A549 (cell line): ENCODE data around the gene PDZD4. TPM values are rescaled to one million over a fixed set of nuclear protein-coding genes. Genes with fewer than 3 reads are reported as not detected.

ENCODE experiments used
- ATAC-seq, 2 experiments: fragments of 200-7000 bp in 1 of 2; fragments of >200 bp in 1 of 2; cut with Nextera tagmentation in 1 of 2; cut with Tn5 transposase in 1 of 2; 3 replicates each; pipeline versions ENCODE4 v1.8.0 to v1.9.1; 2018 to 2020; ENCODE audit warnings: mild to moderate bottlenecking in 1 of 2, moderate library complexity in 1 of 2
- CTCF ChIA-PET: fragments of 300-600 bp; sonication (Branson Sonifier 250); formaldehyde crosslinking; extraction: SDS; loops from one replicate; lab custom pipeline; 2021; ENCODE audit warnings: antibody characterized with exemption, inconsistent platforms; lab: Yijun Ruan, JAX
- POLR2A ChIA-PET: fragments of 350-600 bp; formaldehyde crosslinking; extraction: SDS; loops from one replicate; lab custom pipeline; 2021; ENCODE audit warnings: antibody characterized with exemption, inconsistent platforms; lab: Yijun Ruan, JAX
- DNase-seq, 2 experiments: peaks; one replicate each; pipeline versions ENCODE4 v3.0.0 to v3.0.0-alpha.2; 2011 to 2016; ENCODE audit warnings: low read depth in 1 of 2, low spot score in 1 of 2
- FAIRE-seq: peaks from 2 replicates; lab custom pipeline; 2011; peaks lifted over from hg19 to GRCh38; lab: Jason Lieb, UNC
- H3K27ac ChIP-seq, 2 experiments: fragments of >200 bp; sonication (Bioruptor Twin); formaldehyde crosslinking; 3 replicates each; pipeline ENCODE4 v1.5.1; 2016 to 2017
- H3K4me1 ChIP-seq: fragments of >200 bp; sonication (Bioruptor Twin); formaldehyde crosslinking; 3 replicates; pipeline ENCODE4 v1.6.1; 2016
- H3K4me2 ChIP-seq: fragments of >200 bp; sonication (Bioruptor Twin); formaldehyde crosslinking; 3 replicates; pipeline ENCODE4 v1.6.1; 2016
- H3K4me3 ChIP-seq: fragments of >200 bp; sonication (Bioruptor Twin); formaldehyde crosslinking; 3 replicates; pipeline ENCODE4 v1.5.1; 2016
- H3K9me3 ChIP-seq: fragments of >200 bp; sonication (Bioruptor Twin); formaldehyde crosslinking; 3 replicates; pipeline ENCODE4 v1.6.1; 2016
- CBX8 ChIP-seq: fragments of 200-600 bp; sonication (generic); IDR thresholded peaks from 2 replicates; pipeline ENCODE4 v1.6.1; 2016
- EP300 ChIP-seq, 2 experiments: fragments of >200 bp; sonication (Bioruptor Twin); formaldehyde crosslinking; IDR thresholded peaks; 2 replicates in 1 of 2; 3 replicates in 1 of 2; pipeline ENCODE4 v1.6.1; 2016 to 2017
- FOSB ChIP-seq: fragments of 250-450 bp; sonication (Bioruptor Pico); IDR thresholded peaks from 2 replicates; pipeline ENCODE4 v1.5.0; 2020; ENCODE audit warnings: mild to moderate bottlenecking, moderate library complexity
- FOXS1 ChIP-seq: fragments of 250-450 bp; sonication (Bioruptor Pico); IDR thresholded peaks from 2 replicates; pipeline ENCODE4 v1.5.0; 2020; ENCODE audit warnings: mild to moderate bottlenecking, moderate library complexity
- HDAC2 ChIP-seq: fragments of 200-600 bp; sonication (generic); IDR thresholded peaks from 2 replicates; pipeline ENCODE4 v1.6.1; 2016
- HES2 ChIP-seq: fragments of >200 bp; sonication (Bioruptor Twin); formaldehyde crosslinking; IDR thresholded peaks from 2 replicates; pipeline ENCODE4 v1.6.1; 2016
- HOXA7 ChIP-seq: fragments of 250-450 bp; sonication (Bioruptor Pico); IDR thresholded peaks from 2 replicates; pipeline ENCODE4 v1.5.0; 2020; ENCODE audit warnings: mild to moderate bottlenecking, moderate library complexity
- HOXB5 ChIP-seq: fragments of 250-450 bp; sonication (Bioruptor Pico); IDR thresholded peaks from 2 replicates; pipeline ENCODE4 v1.5.0; 2020; ENCODE audit warnings: mild to moderate bottlenecking, moderate library complexity
- JUNB ChIP-seq: fragments of >200 bp; sonication (Bioruptor Twin); formaldehyde crosslinking; IDR thresholded peaks from 2 replicates; pipeline ENCODE4 v1.6.1; 2016
- MAFK ChIP-seq: fragments of 450-650 bp; IDR thresholded peaks from 2 replicates; pipeline ENCODE4 v1.6.1; 2014; ENCODE audit not compliant: partially characterized antibody
- MYC ChIP-seq: IDR thresholded peaks from 2 replicates; pipeline ENCODE4 v1.6.1; 2012; ENCODE audit warnings: mild to moderate bottlenecking, inconsistent platforms, low read length, improper control_type of control experiment, borderline replicate concordance
- NR3C1 ChIP-seq: fragments of >200 bp; sonication (Bioruptor Twin); formaldehyde crosslinking; IDR thresholded peaks from 3 replicates; pipeline ENCODE4 v1.6.1; 2017
- POLR2A ChIP-seq: IDR thresholded peaks from 2 replicates; pipeline ENCODE4 v1.6.1; 2012; ENCODE audit warnings: mild to moderate bottlenecking, low read length
- POLR2AphosphoS2 ChIP-seq: conservative IDR thresholded peaks from 2 replicates; pipeline ENCODE4 v1.6.1; 2012; ENCODE audit warnings: low read length, improper control_type of control experiment, inconsistent platforms
- RAD21 ChIP-seq, 2 experiments: fragments of >200 bp in 1 of 2; sonication (Bioruptor Twin) in 1 of 2; formaldehyde crosslinking in 1 of 2; IDR thresholded peaks in 1 of 2; conservative IDR thresholded peaks in 1 of 2; 2 replicates in 1 of 2; 3 replicates in 1 of 2; pipeline ENCODE4 v1.6.1; 2012 to 2018; ENCODE audit warnings: inconsistent platforms in 1 of 2
- RCOR1 ChIP-seq: fragments of 150-350 bp; IDR thresholded peaks from 2 replicates; pipeline ENCODE4 v1.6.1; 2014; ENCODE audit warnings: antibody characterized with exemption, low read length, low read depth
- RFX5 ChIP-seq: fragments of 450-650 bp; IDR thresholded peaks from 2 replicates; pipeline ENCODE4 v1.7.1; 2014; ENCODE audit warnings: antibody characterized with exemption, mild to moderate bottlenecking, moderate library complexity
- SMC3 ChIP-seq: fragments of >200 bp; sonication (Bioruptor Twin); formaldehyde crosslinking; IDR thresholded peaks from 3 replicates; pipeline ENCODE4 v1.6.1; 2018; ENCODE audit warnings: inconsistent platforms
- SREBF2 ChIP-seq: fragments of 450-650 bp; IDR thresholded peaks from 2 replicates; pipeline ENCODE4 v1.6.1; 2014; ENCODE audit warnings: mild to moderate bottlenecking, moderate library complexity
- TFCP2L1 ChIP-seq: fragments of 250-450 bp; sonication (Bioruptor Pico); IDR thresholded peaks from 2 replicates; pipeline ENCODE4 v1.5.0; 2021; ENCODE audit warnings: mild to moderate bottlenecking
- TP53 ChIP-seq: fragments of 250-450 bp; sonication (Bioruptor Pico); IDR thresholded peaks from 2 replicates; pipeline ENCODE4 v1.5.0; 2021; ENCODE audit warnings: mild to moderate bottlenecking, moderate library complexity
- USF2 ChIP-seq: fragments of 450-650 bp; IDR thresholded peaks from 2 replicates; pipeline ENCODE4 v1.6.1; 2014; ENCODE audit warnings: antibody characterized with exemption
- ZSCAN20 ChIP-seq: fragments of 250-450 bp; sonication (Bioruptor Pico); IDR thresholded peaks from 2 replicates; pipeline ENCODE4 v1.8.0; 2022; ENCODE audit warnings: mild to moderate bottlenecking, moderate library complexity
- WGBS: methylation state at CpG from one replicate; pipeline ENCODE4 v1.1.6; 2017; ENCODE audit errors: missing lambda C conversion rate; 5-methylcytosine and 5-hydroxymethylcytosine counted together
- polyA plus RNA-seq, 4 experiments: library from polyadenylated mRNA; depleted of rRNA in 3 of 4; stranded (reverse); fragments of >200 nt; fragmentation: RNase III in 1 of 4; extraction: RNeasy Plus Mini Kit Qiagen cat#74134 plus additional on column Dnase treatment in 1 of 4; gene quantifications; 2 replicates in 3 of 4; 3 replicates in 1 of 4; pipeline ENCODE4 v1.2.3, GENCODE V29; 2011 to 2017
- TF ChIP-seq, protein P1 (sequence below): fragments of 250-450 bp; sonication (Bioruptor Pico); IDR thresholded peaks from 2 replicates; pipeline ENCODE4 v1.5.0; 2021; ENCODE audit warnings: mild to moderate bottlenecking, moderate library complexity, borderline replicate concordance
- TF ChIP-seq, protein P2 (sequence below): IDR thresholded peaks from 2 replicates; pipeline ENCODE4 v1.6.1; 2012; ENCODE audit warnings: low read depth, borderline replicate concordance
- TF ChIP-seq, protein P3 (sequence below): IDR thresholded peaks from 2 replicates; pipeline ENCODE4 v1.6.1; 2012
- TF ChIP-seq, protein P4 (sequence below): fragments of >200 bp; sonication (Bioruptor Twin); formaldehyde crosslinking; IDR thresholded peaks from 3 replicates; pipeline ENCODE4 v1.6.1; 2016

The PDZD4 gene
- polyA plus RNA-seq, 2 of the 4 experiments (the other 2 are of a cell fraction): 1.2 to 3.0 TPM

GRCh38 chrX:153776120-153776599, 54.2 kb downstream of the PDZD4 start:
- POLR2A ChIA-PET: no interaction called here
- FAIRE-seq: no peak
- no peak for DNase-seq

GRCh38 chrX:153775293-153776119, 54.8 kb downstream of the PDZD4 start:
- no peak for ATAC-seq
- Histone ChIP-seq H3K4me1 (no peaks in the 10 kb centered on the region), H3K4me3 (no peak overlapping the region), H3K4me2 (no peak overlapping the region), H3K27ac (no peak overlapping the region), H3K9me3 (no peaks in the 10 kb centered on the region)
- TF ChIP-seq NR3C1: no peak
- TF ChIP-seq USF2: no peak
- no peak for TF ChIP-seq HOXB5 (CRISPR knock-in tag)
- no peak for TF ChIP-seq RFX5
- TF ChIP-seq SREBF2: no peak
- no peak for TF ChIP-seq SMC3
- TF ChIP-seq JUNB: no peak
- TF ChIP-seq HDAC2: no peak
- TF ChIP-seq, protein P1, sequence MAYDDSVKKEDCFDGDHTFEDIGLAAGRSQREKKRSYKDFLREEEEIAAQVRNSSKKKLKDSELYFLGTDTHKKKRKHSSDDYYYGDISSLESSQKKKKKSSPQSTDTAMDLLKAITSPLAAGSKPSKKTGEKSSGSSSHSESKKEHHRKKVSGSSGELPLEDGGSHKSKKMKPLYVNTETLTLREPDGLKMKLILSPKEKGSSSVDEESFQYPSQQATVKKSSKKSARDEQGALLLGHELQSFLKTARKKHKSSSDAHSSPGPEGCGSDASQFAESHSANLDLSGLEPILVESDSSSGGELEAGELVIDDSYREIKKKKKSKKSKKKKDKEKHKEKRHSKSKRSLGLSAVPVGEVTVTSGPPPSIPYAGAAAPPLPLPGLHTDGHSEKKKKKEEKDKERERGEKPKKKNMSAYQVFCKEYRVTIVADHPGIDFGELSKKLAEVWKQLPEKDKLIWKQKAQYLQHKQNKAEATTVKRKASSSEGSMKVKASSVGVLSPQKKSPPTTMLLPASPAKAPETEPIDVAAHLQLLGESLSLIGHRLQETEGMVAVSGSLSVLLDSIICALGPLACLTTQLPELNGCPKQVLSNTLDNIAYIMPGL: no peak
- TF ChIP-seq POLR2A: no peak
- no peak for TF ChIP-seq CBX8
- no peak for TF ChIP-seq MAFK
- no peak for TF ChIP-seq FOSB (CRISPR knock-in tag)
- no peak for TF ChIP-seq ZSCAN20 (CRISPR knock-in tag)
- TF ChIP-seq RCOR1: no peak
- TF ChIP-seq FOXS1 (CRISPR knock-in tag): no peak
- TF ChIP-seq HOXA7 (CRISPR knock-in tag): no peak
- TF ChIP-seq, protein P2, sequence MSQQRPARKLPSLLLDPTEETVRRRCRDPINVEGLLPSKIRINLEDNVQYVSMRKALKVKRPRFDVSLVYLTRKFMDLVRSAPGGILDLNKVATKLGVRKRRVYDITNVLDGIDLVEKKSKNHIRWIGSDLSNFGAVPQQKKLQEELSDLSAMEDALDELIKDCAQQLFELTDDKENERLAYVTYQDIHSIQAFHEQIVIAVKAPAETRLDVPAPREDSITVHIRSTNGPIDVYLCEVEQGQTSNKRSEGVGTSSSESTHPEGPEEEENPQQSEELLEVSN: no peak
- 90% methylated on average over 2 of the region's 42 CpGs for WGBS
- ChIA-PET POLR2A (interaction anchor here (1.1 kb wide), 1 partner anchor 10 kb away, joined by 3 read pairs; no protein-coding TSS in a partner anchor), CTCF (interaction anchor here (1.1 kb wide), 1 partner anchor 12 kb away, joined by 4 read pairs; no protein-coding TSS in a partner anchor)
- no peak for DNase-seq
- FAIRE-seq: no peak

More at GRCh38 chrX:153776120-153776599, 54.2 kb downstream of the PDZD4 start:
- H3K4me3 ChIP-seq: no peak overlapping the region
- ATAC-seq: no peak
- no peaks in the 10 kb centered on the region for H3K4me1 ChIP-seq
- CTCF ChIA-PET: no interaction called here
- H3K4me2 ChIP-seq: no peak overlapping the region
- 100% methylated on average over 2 of the region's 20 CpGs for WGBS
- no peak for TF ChIP-seq HES2
- TF ChIP-seq, protein P3, sequence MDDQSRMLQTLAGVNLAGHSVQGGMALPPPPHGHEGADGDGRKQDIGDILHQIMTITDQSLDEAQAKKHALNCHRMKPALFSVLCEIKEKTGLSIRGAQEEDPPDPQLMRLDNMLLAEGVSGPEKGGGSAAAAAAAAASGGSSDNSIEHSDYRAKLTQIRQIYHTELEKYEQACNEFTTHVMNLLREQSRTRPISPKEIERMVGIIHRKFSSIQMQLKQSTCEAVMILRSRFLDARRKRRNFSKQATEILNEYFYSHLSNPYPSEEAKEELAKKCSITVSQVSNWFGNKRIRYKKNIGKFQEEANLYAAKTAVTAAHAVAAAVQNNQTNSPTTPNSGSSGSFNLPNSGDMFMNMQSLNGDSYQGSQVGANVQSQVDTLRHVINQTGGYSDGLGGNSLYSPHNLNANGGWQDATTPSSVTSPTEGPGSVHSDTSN: no peak
- TF ChIP-seq, protein P2: no peak
- TF ChIP-seq SMC3: no peak
- TF ChIP-seq TFCP2L1 (CRISPR knock-in tag): no peak
- TF ChIP-seq USF2: no peak
- TF ChIP-seq MYC: no peak
- TF ChIP-seq RAD21 (conservative IDR thresholded peaks at IDR 0.05 in 1 of 2, IDR thresholded peaks at IDR 0.05 in 1 of 2): no peak
- TF ChIP-seq MAFK: no peak
- TF ChIP-seq POLR2AphosphoS2: no peak
- TF ChIP-seq, protein P4, sequence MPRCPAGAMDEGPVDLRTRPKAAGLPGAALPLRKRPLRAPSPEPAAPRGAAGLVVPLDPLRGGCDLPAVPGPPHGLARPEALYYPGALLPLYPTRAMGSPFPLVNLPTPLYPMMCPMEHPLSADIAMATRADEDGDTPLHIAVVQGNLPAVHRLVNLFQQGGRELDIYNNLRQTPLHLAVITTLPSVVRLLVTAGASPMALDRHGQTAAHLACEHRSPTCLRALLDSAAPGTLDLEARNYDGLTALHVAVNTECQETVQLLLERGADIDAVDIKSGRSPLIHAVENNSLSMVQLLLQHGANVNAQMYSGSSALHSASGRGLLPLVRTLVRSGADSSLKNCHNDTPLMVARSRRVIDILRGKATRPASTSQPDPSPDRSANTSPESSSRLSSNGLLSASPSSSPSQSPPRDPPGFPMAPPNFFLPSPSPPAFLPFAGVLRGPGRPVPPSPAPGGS: no peak
- no peak for TF ChIP-seq EP300 (IDR thresholded peaks at IDR 0.05)
- TF ChIP-seq TP53 (CRISPR knock-in tag): no peak
- no peak overlapping the region for H3K27ac ChIP-seq
- H3K9me3 ChIP-seq: no peaks in the 10 kb centered on the region
